SU-DHL-6 (cell line): ENCODE measurements around the gene CDK12.

Source experiments
- H2AFZ ChIP-seq: fragments of 200-600 bp; sonication (generic); 2 replicates; pipeline ENCODE4 v1.6.1; 2014; ENCODE audit warnings: low read depth, mild to moderate bottlenecking, moderate library complexity, mixed read lengths, antibody characterized with exemption, low read length; ENCODE audit not compliant: severe bottlenecking
- H3F3A ChIP-seq: fragments of 200-600 bp; shearing (Covaris generic); 2 replicates; pipeline ENCODE4 v1.6.0; 2016; ENCODE audit warnings: antibody characterized with exemption, mild to moderate bottlenecking; ENCODE audit not compliant: insufficient read depth
- H3K27ac ChIP-seq: fragments of 200-600 bp; sonication (generic); 2 replicates; pipeline ENCODE4 v1.5.1; 2016; ENCODE audit warnings: low read depth, mild to moderate bottlenecking, low read length, moderate library complexity, mixed read lengths
- H3K27me3 ChIP-seq: fragments of 200-600 bp; sonication (generic), shearing (Covaris generic); 2 replicates; pipeline ENCODE4 v1.6.0; 2014; ENCODE audit warnings: mild to moderate bottlenecking, low read length
- H3K36me3 ChIP-seq: fragments of 200-600 bp; sonication (generic); 2 replicates; pipeline ENCODE4 v1.6.1; 2014; ENCODE audit warnings: mild to moderate bottlenecking, low read length, mixed read lengths
- H3K4me2 ChIP-seq: fragments of 300-600, 200-600 bp; shearing (Covaris generic), sonication (generic); 2 replicates; pipeline ENCODE4 v1.6.0; 2014; ENCODE audit warnings: low read length, low read depth, mild to moderate bottlenecking; ENCODE audit not compliant: poor library complexity, severe bottlenecking
- H3K4me3 ChIP-seq: fragments of 200-600 bp; sonication (generic); 2 replicates; pipeline ENCODE4 v1.5.1; 2014; ENCODE audit warnings: antibody characterized with exemption, low read length, mild to moderate bottlenecking, mixed read lengths; ENCODE audit not compliant: insufficient read depth, poor library complexity, severe bottlenecking
- H3K79me2 ChIP-seq: fragments of 200-600 bp; sonication (generic); 2 replicates; pipeline ENCODE4 v1.6.1; 2014; ENCODE audit warnings: mild to moderate bottlenecking, low read length, moderate library complexity; ENCODE audit not compliant: insufficient read depth
- H3K9ac ChIP-seq: fragments of 200-600 bp; sonication (generic); 2 replicates; pipeline ENCODE4 v1.7.0; 2014; ENCODE audit warnings: mild to moderate bottlenecking, low read length
- H3K9me2 ChIP-seq: fragments of 200-600 bp; sonication (generic); replicated peaks from 2 replicates; pipeline ENCODE4 v1.6.1; 2014; ENCODE audit warnings: low read length; ENCODE audit not compliant: insufficient read depth
- H3K9me3 ChIP-seq: fragments of 200-600 bp; sonication (generic); 2 replicates; pipeline ENCODE4 v1.6.1; 2014; ENCODE audit warnings: low read length, mixed read lengths; ENCODE audit not compliant: insufficient read depth
- H4K20me1 ChIP-seq: fragments of 200-600 bp; sonication (generic); 2 replicates; pipeline ENCODE4 v1.6.1; 2014; ENCODE audit warnings: low read depth, mild to moderate bottlenecking, antibody characterized with exemption, low read length, moderate library complexity, mixed read lengths
- CTCF ChIP-seq: fragments of 200-600 bp; sonication (generic); IDR thresholded peaks from one replicate; pipeline ENCODE4 v1.5.1; 2017; ENCODE audit warnings: antibody characterized with exemption, mild to moderate bottlenecking, low read length, moderate library complexity; ENCODE audit not compliant: insufficient read depth, poor library complexity, severe bottlenecking
- EZH2phosphoT487 ChIP-seq: fragments of 200-600 bp; sonication (generic), shearing (Covaris generic); conservative IDR thresholded peaks from 2 replicates; pipeline ENCODE4 v1.6.1; 2018; ENCODE audit warnings: mild to moderate bottlenecking, antibody characterized with exemption, low read length, moderate library complexity, mixed read lengths

CDK12 gene

DNA sequence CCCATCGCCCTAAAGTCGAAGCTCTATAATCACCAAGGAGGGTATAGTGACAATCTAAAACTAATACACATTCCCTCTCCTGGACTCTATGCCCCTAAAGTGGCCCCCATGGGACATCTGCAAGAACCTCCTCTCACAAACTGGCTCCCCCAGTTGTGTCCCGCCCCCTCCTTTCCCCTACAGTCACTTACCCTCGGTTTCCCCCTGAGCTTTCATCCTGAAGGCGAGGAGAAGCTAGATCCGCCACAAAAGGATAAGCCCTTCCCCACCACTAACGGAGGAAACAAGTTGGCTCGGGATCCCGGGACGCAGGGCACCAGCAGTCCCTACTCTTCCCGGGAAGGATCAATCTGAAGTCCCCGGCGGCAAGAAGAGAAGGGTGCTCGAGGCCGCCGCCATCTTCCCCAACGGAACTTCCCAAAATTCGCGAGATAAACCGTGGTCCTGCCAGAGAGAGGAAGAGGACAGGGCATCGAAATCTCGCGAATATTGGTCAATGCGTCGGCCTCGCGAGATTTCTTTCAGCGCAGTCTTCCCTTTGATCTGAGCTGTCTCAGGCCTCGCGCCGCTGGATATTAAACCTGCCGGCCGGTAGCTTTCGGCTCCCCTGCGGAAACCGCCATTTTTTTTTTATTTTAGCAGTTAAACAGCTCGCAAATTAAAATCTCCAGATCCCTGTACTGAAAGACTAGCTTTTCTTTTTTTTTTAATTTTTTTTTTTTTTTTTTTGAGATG lies 10.3 kb upstream of the CDK12 start, which contains the start of gene MED1:
Gene MED1 (minus strand): TSS at position 417 of the 735 bp plus-strand sequence. CDS start 201 bp downstream, at position 216.
- H3K36me3 ChIP-seq = peaks cover 6% of the 10 kb centered on the region
- peak within 1 kb of the TSS; percentile 81 for H2AFZ ChIP-seq
- peak within 1 kb of the TSS; percentile 47 for H3K27ac ChIP-seq
- H3K27me3 ChIP-seq = no peaks in the 10 kb centered on the region
- H3F3A ChIP-seq = peaks cover 14% of the 10 kb centered on the region; the same call in 1 of the 2 replicates
- H3K4me2 ChIP-seq = peak within 1 kb of the TSS; percentile 63
- H3K9me2 ChIP-seq = no peaks in the 10 kb centered on the region
- no peaks in the 10 kb centered on the region for H3K9me3 ChIP-seq
- peak within 1 kb of the TSS; percentile 89 for H3K4me3 ChIP-seq
- TF ChIP-seq EZH2phosphoT487 (no peak), CTCF (no peak)
- H4K20me1 ChIP-seq = no peaks in the 10 kb centered on the region
- peaks cover 44% of the 10 kb centered on the region for H3K79me2 ChIP-seq
- peak within 1 kb of the TSS; percentile 84 for H3K9ac ChIP-seq

DNA sequence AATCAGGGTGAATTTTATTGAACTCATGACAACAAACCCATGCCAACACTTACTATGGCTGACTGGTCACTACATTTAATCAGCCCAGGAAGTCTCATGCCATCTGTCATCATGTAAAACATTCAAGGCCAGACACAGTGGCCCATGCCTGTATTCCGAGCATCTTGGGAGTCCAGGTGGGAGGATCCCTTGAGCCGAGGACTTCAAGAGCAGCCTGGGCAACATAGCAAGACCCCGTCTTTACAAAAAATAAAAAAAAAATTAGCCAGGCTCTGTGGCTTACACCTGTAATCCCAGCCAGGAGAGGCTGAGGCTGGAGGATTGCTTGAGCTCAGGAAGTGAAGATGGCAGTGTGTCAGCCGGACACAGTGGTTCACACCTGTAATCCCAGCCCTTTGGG lies 5.4 kb upstream of the CDK12 start:
- H3K4me3 ChIP-seq = no peak overlapping the region
- H3K79me2 ChIP-seq = peaks cover 2% of the 10 kb centered on the region
- no peak overlapping the region for H2AFZ ChIP-seq
- no peak overlapping the region for H3K4me2 ChIP-seq
- H3K9ac ChIP-seq = no peak overlapping the region
- H3K36me3 ChIP-seq = no peaks in the 10 kb centered on the region
- H3K9me2 ChIP-seq = no peaks in the 10 kb centered on the region
- no peaks in the 10 kb centered on the region for H3K27me3 ChIP-seq
- TF ChIP-seq CTCF (no peak), EZH2phosphoT487 (no peak)
- H3K27ac ChIP-seq = no peak overlapping the region
- H4K20me1 ChIP-seq = no peaks in the 10 kb centered on the region
- no peaks in the 10 kb centered on the region for H3K9me3 ChIP-seq
- H3F3A ChIP-seq = peaks cover 10% of the 10 kb centered on the region; the same call in 1 of the 2 replicates

GRCh38 chr17:39461926-39462569 lies 762 bp downstream of the CDK12 start:
- H3K27me3 ChIP-seq = no peaks in the 10 kb centered on the region
- H3K79me2 ChIP-seq = peaks cover 55% of the 10 kb centered on the region
- peak overlapping the region; percentile 92 for H3K4me2 ChIP-seq
- peak overlapping the region; percentile 94 for H3K9ac ChIP-seq
- TF ChIP-seq CTCF (no peak), EZH2phosphoT487 (no peak)
- no peak overlapping the region for H2AFZ ChIP-seq
- peak overlapping the region; percentile 73; the same call in 1 of the 2 replicates for H3K27ac ChIP-seq
- H3F3A ChIP-seq = peaks cover 8% of the 10 kb centered on the region; the same call in 1 of the 2 replicates
- no peaks in the 10 kb centered on the region for H3K9me3 ChIP-seq
- H3K9me2 ChIP-seq = no peaks in the 10 kb centered on the region
- H4K20me1 ChIP-seq = peaks cover 11% of the 10 kb centered on the region
- peak overlapping the region; percentile 70 for H3K4me3 ChIP-seq
- no peaks in the 10 kb centered on the region for H3K36me3 ChIP-seq
